T-helper 2 cell treated with Interferon-gamma antibody and Interleukin-4, amounts not matched to agents 100 ng/mL and 5 ng/mL, for 36 hours (primary cell): ENCODE measurements around the gene ADAMTS17. TPM values are rescaled to one million over a fixed set of nuclear protein-coding genes. Genes with fewer than 3 reads are reported as not detected.

ENCODE experiments used
- intact Hi-C: fragments of 100-400 bp; cut with micrococcal nuclease; formaldehyde crosslinking; loops from one replicate; pipeline ENCODE4 v1.15.1; 2023
- total RNA-seq: library from RNA; stranded (reverse); gene quantifications from 2 replicates; pipeline ENCODE4 v1.2.3, GENCODE V29; 2022

The ADAMTS17 gene
- total RNA-seq, 1 donor from 2014 or later: 1.7 TPM

DNA sequence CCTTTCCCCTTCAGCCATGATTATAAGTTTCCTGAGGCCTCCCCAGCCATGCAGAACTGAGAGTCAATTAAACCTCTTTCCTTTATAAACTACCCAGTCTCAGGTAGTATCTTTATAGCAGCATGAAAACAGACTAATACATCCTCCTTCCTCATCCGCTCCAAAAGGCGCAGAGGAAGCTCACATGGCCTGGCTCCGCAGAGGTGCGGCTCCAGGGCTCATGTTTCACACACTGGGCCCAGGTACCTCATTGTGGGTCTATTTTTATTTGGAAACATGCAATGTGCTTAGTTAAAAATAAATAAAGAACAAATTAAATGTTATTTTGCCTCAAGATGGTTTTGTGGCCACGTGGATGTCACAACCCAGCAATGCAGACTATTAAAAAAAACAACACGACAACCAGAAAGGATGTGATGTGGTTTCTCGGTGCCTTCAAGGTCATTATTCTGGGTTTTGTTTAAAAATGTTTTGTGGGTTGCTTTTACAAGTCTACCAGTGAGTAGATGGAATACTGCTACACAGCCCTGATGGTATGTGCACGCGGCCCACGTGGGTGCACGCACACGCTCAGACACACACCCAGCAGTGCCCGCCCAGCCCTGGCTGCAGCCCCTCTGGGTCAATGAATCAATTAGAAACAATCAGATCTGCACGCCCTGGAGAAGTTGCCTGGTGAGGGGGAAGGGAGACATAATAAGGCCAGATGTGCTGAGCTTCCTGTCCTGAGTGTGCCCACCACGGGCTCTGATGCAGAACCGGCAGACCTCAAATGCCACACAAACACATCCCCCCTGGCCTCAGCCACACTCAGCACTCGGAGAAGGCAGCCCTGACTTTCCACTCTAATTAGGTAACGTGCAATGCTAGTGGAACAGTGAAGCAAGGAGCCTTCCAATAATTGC is 140.1 kb downstream of the ADAMTS17 start:
- intact Hi-C loops: no loop called here

DNA sequence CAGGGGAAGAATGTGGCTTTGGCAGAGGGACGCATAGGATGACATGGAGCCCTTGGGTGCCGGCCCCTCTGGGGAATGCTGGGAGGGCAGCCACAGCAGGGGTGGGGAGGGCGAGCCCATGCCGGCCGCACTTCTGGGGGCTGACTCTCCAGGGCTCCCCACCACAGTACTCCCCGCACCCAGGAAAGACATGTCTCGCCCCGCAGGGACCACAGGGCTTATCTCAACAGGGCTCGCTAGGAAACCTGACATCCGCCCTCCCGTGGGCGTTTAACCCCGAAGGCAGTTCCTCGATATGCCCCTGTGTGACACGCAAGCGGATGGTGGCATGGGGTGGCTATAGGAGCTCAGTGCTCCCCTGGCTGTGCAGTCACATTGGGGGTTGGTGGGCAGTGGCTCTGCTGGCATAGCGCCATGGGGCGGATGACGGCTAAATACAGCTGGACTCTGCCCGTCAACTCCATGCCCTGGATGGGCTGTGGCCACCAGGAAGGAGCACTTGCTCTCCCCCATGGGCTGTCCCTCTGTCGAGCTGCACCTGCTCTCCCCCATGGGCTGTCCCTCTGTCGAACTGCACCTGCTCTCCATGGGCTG is 141.4 kb downstream of the ADAMTS17 start:
- intact Hi-C loops: no loop called here

DNA sequence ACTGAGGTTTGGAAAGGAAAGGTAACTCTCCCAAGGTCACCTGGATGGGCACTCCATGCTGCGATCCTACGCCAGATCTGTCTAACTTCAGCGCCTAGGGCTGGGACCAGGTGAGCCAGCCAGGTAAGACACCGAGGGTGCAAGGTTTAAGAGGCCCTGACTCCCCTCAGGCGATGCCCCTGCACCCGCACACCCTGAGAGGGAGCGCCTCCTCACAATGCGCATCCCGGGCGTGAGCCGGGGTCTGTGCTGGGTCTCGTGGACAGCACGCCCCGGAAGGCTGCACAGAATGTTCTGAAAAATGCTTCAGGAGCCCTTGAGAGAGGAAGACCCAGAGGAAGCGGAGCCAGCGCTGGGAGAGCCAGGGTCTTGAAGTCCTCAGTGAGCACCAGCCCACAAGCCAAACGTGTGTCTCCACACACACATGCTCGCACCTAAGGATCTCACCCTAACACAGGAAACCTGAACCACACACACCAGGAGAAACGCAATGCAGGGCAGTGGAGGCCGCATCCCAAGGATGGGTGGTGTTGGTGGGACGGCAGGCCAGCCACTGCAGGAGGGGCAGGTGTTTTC is 142.0 kb downstream of the ADAMTS17 start:
- intact Hi-C loops: no loop called here

DNA sequence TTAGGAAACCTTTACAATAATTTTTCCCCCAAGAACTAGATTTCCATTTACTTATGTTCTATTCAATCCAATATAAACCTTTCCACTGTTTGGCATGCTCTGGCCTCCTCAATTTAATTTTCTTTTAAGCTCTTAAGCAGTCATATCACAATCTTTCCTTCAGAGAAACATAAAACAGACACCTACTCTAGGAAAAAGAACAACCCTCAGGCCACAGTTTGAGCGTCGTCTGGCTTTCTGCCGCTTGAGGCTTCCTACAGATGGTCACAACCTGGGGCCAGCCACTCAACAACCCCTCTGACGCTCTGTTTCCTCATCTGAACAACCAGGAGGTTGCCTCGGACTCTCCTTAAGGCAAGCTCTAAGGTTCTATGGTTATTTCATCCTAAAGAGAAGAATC is 143.3 kb downstream of the ADAMTS17 start:
- intact Hi-C loops: no loop called here

DNA sequence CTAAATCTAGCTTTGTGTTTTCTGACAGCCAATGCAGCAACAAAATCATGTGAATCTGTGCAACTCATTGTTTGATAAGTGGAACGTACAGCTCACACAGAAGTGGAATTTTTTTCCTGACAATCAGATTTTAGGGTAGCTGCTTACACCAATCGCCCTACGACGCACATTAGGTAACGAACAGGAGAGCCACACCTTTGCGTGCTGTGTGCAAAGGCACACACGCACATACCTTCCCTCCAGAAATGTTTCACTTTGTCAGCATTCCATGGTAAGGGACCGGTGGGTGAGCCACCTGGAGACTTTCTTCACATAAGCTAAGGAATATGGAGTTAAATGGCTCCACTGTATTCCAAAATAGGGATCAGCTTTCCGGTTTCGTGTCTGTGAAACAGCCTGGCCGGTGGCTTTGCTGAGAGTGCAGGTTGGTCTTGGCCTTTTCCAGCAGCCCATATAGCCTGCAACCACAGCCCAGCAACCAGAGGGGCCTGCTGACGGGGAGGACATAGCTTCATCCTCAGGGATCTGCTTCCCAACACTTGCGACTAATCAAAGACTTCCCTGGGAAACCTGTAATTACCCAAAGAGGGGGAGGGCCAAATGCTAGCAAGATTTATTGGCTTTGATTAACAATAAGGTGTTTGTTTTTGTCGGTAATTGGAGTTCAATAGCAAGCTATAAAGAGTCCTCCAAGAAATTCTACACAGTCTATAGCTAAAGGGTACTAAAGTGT is 145.3 kb downstream of the ADAMTS17 start:
- intact Hi-C loops: no loop called here

DNA sequence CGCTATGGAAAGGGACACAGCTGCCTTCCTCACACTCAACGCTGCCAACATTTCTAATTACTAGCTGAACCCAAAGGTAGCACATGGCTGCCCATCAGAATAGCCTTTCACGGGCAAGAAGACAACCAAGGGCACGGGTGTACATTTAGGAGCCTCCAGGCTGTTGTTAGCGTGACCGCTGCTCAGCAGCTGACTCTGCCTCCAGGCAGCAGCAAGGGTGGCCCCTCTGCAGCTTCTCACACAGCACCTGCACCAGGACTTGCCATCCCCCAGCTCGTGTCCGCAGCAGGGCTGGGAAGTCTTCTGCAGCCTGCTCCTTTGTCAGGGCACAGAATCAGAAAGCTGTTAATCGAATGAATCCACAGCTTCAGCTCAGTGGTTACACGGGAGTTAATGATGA is 146.8 kb downstream of the ADAMTS17 start:
- intact Hi-C loops: no loop called here

DNA sequence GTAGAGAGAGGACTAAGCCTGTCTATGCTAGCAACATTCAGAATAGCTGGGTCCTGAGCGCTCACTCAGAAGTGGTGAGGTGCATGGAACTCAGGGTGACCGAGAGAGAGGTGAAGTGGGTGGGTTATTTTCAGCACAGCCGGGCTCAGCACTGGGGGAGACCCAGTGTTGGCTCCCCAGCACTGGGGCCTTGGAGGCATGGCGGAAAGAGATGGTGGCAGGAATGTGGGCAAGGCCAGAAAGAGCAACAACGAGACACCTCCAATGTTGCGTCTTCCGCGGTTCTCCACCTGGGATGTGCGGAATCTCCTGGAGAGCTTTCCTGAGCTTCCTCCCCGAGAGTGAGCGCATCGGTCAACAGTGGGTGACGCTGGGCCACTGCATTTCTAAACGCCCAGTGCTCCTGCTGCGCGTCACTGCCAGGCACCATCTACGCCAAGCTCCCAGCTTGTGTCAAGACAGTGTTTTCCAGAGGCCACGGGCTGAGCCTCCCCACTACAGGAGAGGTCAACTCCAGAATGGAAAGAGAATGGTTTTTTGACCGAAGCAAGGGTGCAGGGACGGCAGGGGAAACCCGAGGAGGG is 148.4 kb downstream of the ADAMTS17 start:
- intact Hi-C loops: no loop called here

DNA sequence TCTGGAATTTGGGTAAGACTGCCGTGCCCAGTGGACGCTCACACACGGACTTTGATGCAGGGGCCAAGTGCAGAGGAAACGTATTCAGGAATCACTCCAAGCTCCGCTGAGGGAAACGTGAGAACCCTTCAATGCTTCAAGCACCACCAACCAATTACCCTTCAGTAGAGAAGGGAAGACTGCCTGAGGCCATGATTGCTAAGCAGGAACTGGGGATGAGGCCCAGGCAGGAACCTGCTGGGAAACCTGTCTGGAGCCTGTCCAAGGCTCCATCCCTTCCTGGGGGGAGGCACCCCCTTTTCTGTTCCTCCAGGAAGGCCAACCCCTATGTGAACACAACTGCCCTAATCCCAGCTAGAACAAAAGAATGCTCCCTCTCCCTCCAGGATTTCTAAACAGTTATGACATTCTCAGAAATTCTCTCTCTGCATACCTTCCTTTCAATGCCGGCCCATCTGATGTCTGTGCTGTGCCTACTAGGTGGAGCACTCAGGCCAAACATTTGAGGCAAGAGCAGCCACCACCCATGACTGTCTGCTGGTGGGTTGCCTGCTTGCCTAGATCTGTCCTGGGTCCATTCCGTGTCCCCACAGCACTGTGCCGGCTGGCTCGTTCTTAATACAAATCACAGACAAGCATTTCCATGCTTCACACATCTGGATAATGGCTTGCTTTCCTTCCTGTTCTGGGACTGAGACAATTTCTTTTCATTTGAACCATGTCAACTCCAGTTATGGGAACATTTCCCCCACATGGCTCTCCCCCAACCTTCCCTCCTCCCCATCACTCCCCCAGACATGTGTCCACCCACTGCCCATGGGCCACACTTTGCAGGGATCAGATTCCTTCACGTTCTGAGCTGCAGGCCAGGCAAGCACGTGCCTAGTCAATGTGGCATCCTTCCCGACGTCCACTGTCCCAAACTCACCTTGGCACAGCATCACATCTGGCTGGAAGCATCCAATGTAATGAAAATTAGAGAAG is 149.4 kb downstream of the ADAMTS17 start:
- intact Hi-C loops: no loop called here

DNA sequence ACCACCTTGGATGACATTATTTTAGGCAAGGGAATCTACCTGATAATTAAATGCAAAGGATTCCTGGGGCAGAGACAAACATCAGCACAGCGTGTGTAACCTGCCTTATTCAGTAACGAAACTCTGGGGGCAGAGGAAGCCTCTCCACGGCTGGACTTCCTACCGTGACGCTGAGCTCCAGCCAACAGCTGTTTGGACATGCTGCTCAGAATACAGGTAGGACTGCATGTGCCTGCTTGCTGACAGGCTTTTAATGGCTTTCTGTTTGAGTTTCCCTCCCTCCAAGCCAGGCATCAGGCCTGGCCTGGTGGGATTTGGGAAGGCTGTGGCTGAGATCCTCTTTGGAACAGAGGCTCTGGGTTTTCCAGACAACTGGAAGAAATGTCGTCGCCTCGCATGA is 150.6 kb downstream of the ADAMTS17 start:
- intact Hi-C loops: no loop called here

DNA sequence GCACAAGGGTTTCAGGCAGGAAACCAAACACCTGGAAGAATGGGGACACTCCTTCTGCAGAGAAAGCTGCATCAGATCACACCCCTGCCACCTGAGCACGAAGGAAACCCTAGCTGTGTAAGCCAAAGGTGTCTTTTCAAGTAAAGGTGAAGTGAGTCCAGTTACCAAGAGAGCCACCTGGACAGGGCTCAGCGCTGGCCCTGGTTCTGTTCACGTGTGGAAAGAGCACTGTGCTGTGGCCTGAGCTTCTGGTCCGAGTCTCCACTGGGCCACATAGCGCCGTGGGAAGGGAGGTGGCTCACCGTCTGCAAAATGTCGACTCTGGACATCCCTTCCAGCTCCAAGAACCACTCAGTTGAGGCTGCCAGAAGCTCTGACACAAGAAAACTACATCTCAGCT is 151.1 kb downstream of the ADAMTS17 start:
- intact Hi-C loops: no loop called here

DNA sequence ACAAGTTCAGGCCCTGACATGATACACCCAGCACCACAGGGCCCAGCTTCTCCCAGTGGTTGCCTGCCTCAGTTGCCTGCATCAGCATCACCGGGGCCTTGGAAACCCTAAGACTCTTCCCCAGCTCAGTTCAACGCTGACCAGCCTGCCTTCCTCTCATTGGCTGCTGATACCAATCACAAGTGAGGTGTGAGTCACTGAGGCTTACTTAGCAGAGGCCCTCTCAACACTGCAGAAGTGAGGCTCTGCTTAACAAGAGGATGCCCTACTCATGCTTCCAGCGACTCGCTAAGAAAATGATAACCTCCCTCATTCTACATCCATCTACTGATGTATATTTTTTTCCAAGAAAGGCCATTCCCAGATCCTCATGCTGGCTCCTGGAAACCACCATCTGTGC is 151.9 kb downstream of the ADAMTS17 start:
- intact Hi-C loops: no loop called here

DNA sequence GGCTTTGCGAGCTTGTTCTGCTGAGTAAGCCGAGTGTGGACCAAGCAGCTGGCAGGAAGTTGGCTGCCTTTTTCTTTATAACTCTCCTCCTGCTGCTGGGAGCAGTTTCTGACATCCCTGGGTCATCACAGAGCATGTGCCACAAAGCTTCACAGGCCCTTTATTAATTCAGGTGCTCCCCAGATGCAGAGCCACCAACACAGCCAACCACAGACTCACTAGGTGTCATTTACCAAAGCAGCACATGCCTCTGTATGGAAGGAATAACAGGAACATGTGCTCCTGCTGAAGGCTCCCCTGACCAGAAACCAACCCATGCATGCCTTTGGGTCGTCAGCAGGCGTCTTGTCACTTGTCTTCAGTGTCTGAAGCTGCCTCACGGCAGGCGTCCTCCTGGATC is 152.5 kb downstream of the ADAMTS17 start:
- intact Hi-C loops: no loop called here

DNA sequence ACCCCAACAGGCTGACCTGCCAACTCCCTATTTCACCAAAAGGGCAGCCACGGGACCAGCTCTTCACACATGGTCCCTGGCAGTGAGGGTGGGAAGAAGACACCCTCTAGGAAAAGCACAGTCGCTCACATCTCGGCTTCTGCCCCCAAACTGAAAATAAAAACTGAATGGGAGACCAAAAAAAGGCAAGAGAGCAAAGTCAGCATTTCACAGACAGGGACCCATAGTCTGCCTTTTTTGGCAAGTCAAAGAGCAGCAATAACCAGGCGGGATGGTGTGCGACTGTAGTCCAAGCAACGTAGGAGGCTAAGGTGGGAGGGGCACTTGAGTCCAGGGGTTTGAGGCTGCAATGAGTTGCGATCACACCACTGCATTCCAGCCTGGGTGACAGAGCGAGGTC is 154.1 kb downstream of the ADAMTS17 start:
- intact Hi-C loops: no loop called here

DNA sequence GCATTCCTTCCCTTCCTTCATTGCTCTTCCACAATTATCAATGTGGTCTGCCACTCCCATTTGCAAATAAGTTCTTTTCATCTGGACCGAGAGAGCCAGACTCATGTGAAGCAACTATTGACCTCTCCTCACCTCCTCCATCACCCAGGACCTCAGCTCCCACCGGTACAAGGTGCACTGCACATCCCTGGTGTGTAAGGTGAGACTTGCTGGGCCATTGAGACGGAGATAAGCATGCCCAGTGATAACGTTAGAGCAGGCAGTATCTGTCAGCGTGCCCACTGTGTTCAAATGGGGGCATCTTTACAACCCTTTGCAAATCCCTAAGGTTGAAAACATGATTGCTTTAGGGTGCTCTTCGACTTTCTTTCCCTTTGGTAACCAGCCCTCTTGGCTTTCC is 154.8 kb downstream of the ADAMTS17 start:
- intact Hi-C loops: no loop called here

DNA sequence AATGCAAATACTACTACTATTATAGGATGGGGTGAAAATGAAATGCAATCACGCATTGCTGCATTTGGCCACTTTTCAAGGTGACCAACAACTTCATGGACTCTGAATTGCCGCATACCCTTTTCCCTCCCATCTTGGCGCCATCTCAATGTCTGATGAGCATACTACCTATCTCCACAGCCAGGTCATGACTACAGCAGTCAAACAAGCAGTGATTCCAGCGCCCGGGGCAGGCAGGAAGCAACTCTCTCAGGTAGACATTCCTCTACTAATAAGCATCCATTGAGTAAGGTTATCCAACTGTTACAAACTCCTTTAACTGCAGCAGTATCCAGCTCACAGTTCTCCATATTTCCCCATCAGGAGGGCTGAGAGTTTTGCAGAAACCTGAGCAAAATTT is 155.4 kb downstream of the ADAMTS17 start:
- intact Hi-C loops: no loop called here

DNA sequence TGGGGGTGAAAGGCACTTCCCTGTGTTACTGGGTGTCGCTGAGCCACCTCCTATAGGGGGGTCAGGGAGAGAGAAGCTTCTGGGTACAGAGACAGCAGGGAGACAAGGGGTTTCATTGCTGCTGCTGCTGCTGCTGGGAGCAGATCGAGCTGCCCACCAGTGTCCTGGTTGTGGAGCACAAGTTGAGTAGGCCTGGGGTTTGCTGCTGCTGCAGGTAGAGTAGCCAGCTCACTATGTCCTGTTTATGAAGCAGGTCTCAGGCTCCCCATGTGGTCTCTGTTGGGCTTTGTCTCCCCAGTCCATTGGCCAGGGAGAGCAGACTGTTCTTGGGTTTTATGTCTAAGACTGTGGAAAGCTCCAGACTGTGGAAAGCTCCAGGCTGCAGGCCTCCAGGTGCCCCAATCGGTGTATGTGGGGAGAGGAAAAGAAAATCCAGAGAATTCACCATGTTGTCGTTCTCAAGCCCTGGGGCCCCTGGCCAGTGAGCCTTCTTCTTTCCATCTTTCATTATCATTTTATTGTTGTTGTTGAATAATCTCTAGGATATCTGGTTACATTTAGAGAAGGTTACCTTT is 157.8 kb downstream of the ADAMTS17 start:
- intact Hi-C loops: no loop called here

DNA sequence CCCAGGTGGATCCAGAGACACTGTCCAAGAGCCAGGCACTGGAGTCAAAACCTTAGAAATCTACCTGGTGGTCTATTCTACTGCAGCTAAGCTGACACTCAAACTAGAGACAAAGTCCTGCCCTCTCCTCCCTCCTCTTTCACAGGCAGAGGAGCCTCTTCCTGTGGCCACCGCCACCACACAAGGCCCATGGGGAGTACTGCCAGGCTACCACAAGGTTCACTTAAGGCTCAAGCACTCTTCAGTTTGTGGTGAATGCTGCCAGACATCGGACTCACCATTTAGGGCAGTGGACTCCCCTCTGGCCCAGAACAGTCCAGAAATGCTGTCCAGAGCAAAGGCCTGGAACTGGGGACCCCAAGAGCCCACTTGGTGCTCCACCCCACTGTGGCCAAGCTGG is 160.9 kb downstream of the ADAMTS17 start:
- intact Hi-C loops: no loop called here

DNA sequence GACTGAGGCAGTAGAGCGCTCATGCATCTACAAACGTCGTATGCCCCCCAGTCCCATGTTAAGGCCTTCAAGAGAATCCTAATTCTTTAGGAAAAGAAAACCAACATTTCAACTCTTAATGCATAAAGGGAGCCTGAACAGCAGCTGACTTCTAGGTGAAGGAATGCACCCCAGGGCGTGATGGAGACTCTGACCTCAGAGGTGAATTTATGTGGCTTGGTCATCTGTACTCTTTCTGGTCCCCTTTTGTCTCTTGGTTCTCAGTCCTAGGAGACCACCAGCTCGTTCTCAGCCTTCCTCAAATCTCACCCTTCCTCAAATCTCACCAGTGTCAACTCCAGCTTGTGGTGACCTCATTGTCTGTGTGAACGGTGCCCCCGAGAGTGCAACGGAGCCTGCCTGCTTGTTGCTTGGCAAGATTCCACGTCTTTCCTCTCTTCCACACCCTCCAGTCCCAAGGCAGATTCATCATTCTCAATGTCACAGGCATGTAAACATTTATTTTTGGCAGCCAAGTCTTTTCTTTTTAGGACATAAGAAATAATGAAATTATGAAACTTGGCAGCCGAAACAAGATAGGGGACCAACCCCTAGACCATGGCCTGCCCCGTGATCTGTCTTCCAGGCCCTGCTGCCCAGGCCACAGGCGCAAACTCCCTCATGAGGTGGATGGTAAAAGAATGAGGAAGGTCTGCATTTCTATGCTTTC is 166.2 kb downstream of the ADAMTS17 start:
- intact Hi-C loops: no loop called here

DNA sequence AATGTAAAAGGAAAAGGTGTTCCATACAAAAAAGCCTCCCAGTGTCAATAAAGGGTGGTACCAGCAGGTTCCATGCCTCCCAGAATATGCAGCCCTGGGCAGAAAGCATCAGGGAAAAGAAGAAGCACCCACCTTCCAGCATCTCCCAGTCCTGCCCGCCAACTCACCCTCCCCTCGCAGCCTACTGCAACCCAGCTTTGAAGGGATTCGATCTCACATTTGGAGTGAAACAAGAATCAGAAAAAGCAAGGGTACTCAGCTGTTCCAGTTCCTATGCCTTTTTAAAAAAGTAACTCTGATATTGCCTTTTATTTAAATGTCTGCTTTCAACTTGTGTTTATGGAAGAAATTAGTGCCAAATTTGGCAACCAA is 166.9 kb downstream of the ADAMTS17 start:
- intact Hi-C loops: no loop called here
